NCI-H1694 treated with DMSO at 0.1 percent for 48 hours (cell line): ENCODE results near the gene IL22RA2.

Source experiments
- DNase-seq: peaks from one replicate; lab custom pipeline; 2025; lab: John Stamatoyannopoulos, UW

Gene IL22RA2

DNA sequence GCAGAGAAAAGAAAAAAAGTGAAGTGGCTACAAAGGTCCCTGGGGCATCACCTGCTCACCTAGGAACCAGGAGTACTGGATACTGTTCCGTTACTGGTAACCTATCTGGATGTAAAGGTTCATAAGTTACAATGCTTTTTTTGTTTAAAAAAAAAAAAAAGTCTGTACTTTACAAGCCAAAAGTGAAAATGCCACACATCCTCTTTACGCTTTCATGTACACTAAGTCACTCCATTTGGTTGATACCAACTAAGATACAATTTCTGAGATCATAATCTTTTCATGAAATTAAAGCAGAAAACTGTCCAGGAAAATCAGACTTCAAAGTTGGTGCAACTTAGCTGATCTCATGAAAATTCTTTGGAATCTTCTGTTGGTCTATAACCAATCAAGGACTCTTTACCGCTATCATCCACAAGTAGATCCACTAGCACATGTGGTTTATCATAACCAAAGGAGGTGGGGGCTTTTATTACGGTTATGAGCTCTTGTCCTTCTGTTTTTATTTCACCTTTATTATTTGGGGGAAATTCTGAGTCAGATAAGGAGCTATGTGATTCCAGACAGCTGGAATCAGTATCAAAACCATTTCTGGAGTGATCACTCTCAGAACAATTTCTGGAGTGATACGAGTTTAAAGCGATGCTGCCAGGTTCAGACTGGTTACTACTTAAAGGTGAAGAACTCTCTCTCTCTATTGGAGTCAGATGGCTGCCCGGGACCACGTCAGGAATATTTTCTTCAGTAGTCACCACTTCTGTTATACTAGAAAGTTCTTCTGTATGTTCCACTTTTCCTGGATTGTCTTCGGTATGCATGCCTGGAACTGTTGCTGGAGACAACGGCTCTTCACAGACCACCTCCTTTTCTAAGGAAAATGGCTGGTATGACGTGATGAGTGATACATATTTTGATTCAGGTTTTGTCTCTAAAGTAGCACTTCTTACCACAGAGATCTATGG, 24.5 kb upstream of the IL22RA2 start:
- no peak for DNase-seq

DNA sequence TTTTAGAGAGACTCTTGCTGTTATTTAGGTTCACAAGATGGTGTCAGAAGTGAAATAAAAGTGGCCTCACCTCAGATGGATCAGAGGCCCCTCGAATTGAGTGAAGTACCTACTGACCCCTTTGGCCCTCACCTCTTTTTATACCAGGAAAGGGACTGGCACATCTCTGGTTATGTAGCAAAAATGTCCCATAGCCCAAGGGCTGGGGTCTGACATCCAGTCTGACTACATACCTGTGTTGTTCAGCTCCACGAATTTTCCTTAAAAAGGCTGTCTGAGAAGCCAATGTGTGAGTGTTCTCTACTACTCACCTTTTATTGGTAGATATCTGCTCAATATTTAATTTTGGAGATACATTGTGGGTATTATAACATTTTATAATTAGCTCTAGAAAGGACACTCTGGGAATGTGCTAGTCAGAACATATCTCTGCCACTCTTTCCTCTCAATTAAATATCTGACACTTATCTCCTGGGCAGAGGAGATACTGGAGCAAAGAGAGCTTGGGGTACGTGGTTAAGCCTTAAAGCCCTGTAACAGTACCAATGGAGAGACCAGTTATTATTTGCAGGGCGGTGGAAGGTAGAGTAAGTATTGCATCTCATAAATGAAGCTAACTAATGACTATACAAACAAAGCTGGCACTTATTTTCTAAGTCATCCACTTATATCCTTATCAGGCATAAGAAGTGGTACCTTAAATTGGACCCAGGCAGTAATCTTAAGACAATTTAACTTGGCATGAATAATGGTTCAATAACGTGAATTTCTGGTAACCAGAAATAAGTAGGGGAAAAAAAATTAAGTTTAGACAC, 20.0 kb upstream of the IL22RA2 start:
- DNase-seq = no peak

DNA sequence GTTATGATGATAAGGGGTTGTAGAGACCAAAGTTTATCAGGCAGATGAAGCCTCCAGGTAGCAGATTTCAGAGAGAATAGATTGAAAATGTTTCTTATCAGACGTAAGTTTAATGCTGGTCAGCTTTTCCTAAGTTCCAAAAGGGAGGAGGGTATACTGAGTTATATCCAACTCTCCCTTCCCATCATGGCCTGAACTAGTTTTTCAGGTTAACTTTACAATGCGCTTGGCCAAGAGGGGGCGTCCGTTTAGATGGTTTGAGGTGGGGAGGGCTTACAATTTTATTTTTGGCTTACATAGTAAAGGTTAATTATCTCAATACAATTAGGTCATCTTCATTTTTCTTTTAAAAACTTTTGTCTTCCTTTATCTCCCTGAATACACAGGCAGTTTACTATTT, 19.4 kb upstream of the IL22RA2 start:
- DNase-seq = no peak

DNA sequence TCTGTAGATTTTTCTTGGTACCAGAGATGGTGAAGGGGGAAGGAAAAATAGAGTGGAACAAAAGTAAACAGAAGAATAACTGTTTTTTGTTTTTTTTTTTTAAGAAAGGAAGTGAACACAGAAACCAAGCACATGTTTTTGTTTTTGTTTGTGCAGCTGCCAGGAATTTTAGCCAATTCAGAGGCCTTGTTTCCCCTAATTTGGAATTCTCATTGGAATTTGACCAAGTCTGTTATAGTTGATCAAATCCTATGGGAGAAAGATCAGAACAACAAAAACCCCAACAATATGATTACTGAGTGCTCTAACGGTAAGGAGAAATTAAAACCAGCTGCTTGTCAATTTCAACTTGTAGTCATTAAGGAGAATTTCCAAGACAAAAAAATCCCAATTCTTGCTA, 18.2 kb upstream of the IL22RA2 start:
- DNase-seq = no peak

DNA sequence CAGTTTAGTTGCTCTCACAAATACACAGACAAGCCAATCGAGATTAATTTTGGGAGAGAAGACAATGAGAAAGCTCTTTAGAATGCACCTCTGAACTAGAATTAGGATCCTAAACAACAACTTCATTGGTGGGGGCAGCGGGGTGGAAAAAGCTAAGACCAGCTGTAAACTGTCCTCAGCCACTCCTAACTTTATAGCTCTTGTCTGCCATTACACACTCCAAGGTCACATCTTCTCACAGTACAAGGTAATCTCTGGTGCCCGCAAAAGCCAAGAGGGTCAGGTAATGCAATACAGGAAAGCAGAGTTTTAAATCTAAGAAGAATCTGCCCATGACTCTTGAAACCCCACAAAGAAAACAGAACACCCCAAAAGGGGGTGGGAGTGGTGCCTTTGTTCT, 17.8 kb upstream of the IL22RA2 start:
- DNase-seq = no peak

DNA sequence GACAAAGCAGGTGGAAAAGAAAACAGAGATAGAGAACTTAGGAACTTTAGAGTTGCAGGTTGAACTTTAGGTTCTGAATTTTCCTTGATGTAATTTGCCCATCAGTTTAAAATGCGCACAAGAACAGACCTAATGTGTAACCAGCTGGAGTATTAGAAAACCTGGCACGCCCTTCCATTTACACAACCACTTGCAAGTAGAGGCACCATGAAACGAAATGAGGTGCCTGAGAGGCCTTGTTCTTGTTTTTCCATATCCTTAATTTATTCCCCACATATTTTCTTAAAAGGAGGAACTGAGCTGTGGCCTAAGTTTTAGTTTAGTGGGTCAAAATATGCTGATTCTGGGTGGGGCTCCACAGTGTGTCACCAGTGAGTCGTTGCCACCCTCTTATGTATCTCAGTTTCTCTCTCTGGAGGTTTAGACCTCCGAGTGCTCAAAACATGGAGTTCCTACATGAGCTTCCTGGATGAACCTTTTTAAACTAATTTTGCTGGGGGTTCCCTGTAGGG, 17.2 kb upstream of the IL22RA2 start:
- DNase-seq = no peak

DNA sequence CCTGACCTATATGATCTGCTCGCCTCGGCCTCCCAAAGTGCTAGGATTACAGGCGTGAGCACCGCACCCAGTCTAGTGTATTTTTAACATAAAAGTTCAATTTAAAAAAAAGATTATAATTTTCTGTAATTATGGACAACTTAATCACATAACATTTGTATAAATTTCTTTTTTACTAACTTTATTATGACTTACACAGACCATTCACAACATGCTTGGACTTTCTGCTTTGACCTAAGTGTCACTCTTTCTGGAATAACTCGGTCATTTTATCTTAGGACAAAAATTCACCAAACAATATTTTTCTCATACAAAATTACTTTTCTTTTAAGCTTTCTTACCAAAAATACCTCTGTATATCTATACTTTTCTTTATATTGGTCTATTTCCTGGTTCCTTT, 15.4 kb upstream of the IL22RA2 start:
- no peak for DNase-seq

DNA sequence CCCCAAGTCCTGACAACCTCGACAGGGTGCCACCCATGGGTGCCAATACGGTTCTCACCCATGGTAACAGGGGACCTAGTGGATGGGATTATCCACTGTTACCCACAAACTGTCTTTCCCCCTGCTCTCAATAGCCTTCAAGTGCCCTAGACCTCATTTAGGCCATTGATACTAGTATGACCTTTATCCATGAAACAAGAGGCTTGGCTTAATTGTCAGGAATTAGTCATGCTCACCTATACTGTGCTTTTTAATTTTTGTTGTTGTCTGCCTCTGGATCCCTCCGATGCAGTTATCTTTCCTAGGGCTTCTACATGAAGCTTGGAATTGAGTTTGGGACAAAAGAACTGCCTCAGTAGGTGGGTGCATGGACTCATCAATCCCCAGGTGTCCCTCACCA, 11.8 kb upstream of the IL22RA2 start:
- no peak for DNase-seq

DNA sequence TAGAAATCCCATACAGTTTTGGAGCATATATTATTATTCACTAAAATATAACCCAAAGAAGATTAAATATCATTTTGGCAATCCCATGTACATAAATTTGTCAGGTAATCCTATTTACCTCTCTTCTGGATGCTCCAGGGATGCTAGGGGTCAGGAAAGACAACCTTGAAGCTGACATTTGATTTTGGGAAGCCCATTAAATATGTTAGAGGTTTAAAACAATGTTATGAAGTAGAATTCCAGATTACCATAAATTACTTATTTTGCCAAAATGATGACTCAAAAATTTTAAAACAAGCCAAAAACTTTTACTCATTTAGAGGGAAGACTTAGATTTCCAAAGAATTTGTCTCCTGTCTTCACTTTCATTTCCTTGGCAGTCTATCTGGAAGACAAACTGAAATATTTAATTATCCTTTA, 9.2 kb upstream of the IL22RA2 start:
- DNase-seq = no peak

DNA sequence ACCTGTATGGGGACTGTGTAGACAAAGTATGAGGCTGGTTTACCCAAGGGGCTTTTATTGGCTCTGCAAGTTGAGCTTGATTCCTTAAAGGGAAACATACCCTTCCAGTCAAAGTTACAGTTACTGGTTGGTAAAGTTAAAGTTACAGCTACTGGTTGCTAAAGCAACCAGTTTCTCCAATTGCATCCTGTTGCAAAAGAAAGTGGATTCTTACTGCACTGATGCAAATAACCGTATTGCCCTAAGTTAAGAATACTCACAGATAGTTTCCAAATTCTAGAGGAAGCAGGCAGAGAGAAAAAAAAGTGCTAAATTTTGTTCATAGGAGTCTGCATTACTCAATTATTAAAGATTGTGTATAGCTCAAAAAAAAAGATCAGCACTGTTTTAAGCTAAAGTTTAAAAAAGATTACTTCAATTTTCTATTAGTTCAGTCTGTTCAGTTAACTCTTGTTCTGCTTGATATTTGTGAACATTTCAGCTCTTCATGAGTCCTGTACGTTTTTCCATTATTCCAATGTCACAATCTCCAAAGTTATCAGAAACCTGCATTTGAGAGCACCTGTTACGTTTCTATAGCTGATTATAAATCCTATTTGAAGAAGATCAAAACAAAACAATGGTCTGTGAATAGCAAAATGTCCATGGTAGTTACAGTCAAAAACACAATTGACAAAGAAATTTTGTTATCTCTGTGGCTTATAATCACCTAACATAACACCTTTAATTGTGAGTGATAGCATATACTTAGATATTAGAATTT, 8.6 kb upstream of the IL22RA2 start:
- DNase-seq = no peak

DNA sequence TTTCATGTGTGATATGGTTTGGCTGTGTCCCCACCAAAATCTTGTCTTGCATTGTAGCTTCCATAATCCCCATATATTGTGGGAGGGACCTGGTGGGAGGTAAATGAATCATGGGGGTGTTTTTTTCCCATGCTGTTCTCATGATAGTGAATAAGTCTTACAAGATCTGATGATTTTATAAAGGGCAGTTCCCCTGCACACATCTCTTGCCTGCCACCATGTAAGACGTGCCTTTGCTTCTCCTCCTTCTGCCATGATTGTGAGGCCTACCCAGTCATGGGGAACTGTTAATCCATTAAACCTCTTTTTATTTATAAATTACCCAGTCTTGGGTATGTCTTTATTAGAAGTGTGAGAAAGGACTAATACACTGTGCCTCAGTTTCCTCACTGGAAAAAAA, 4.2 kb upstream of the IL22RA2 start:
- DNase-seq = no peak

DNA sequence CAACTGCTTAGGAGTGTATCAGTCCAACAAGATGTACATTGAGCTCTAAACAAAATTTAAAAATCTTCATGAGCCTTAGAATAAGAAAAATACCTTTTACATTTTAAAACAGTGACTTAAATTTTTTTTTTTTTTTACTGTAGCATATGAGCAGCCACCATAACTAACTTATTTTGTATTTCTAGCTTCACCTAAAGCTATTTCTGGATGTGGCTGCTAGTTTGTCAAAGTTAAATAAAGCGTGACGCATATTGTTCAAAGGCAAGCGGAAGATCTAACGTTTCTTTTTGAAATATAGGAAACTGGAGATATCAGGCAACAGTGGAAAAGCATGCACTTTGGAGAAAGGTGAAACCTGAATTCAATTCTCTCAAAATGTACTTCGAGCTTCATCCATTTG, 3.3 kb upstream of the IL22RA2 start:
- DNase-seq = no peak

DNA sequence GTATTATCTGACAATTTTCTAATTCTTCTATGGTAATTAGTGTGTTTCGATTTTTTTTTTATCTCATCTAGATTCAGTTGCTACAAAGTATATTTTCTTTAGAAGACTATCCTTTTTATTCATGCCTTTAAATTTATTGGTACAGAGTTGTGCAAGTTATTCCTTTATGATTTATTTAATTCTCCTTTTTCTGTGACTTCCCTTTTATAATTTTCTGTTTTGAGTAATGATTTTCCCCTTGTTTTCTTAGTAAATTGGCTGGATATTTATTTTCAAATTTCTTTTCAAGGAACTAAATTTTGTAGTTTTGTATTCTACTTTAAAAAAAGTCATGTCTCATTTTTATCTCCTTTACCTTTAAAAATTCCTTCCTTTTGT, 2.4 kb upstream of the IL22RA2 start:
- no peak for DNase-seq

DNA sequence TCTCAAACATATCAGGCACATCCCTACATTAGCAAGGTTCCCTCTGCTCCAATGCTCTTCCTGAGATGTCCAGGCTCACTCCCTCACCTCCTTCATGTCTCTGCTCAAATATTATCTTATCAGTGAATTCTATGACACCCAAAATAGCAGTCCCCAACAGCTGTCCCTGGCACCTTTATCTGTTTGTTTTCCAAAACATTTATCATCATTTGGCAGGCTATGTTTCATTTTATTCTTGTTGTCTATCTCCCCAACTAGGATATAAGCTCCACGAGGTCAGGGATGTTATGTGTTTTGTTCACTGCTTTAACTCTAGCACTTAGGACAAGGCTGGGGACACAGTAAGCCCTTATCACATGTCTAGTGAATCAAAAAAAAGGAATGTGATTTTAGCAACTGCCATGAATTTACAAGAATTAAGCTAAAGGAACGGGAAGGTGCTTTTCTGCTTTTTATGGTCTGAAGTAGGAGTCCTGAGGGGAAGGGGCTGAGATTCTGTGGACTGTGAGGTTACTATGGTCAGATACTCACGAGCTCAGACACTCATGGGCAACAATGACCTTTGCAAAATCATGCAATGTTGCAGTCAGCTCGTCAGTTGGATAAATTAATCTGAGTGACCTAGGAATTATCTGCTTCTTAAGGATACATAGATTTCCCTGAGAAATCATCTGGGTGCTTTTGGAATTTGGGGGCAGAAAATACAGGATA, 1.9 kb upstream of the IL22RA2 start:
- no peak for DNase-seq

DNA sequence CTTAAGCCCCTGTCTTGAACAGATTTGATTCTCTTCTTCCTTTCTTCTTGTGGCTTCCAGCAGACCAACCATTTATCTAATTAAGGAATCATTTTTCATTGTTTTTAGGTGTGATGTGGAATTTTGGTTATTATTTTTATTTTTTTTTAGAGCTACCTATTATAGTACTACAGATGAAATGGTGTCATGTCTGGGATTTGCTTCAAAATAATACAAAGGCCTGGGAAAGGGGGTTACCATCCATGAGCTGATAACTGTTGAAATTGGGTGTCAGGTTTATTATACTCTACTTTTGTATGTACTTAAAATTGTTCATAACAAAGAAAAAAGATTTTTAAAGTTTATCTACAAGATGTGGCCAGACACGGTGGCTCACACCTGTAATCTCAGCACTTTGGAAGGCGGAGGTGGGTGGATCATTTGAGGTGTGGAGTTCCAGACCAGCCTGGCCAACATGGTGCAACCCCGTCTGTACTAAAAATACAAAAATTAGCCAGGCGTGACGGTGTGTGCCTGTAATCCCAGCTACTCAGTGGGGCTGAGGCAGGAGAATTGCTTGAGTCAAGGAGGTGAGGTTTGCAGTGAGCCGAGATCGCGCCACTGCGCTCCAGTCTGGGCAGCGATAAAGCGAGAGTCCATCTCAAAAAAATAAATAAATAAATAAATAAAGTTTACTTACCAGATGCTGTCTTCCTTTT, 561 bp downstream of the IL22RA2 start:
- no peak for DNase-seq

DNA sequence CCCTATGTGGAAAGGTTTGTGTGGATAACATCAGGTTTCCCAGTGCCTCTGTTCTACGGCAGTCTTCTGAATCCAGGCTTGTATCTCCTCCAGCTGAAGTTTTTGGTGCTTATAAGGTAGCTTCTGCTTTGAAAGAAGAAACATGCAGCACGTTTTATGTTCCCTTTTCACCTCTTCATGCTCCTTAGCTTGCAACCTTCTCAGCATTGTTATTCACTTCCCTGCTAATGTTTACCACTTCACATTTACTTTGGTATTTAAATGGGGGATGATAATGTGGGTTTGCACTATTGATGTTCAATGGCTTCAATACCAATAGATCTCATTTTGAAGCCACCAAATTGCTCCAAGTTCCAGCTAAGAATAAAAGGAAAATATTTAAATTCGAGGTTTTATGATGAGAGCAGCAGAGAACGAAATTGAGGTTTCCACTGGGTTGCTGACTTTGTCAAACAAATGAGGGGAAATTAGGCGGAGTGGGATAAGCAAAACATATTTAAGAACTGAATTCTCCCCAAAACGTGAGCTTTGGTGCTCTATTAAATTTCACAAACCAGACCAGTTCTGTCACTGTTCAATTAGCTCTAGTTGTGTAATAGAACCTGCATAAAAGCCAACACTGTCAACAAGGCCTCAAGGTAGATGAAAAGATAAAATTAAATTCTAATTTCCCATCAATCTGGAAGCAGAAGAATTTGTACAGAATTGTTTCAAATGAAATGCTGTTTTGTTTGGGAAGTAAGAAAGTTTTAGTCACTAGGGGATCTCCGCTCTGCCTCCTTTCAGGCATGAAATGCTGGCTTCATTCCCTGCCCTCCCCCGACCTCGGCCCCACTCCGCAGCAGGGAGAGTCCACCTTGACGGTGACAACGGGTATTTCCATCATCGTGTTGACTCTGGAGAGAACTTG, 1.4 kb downstream of the IL22RA2 start:
- no peak for DNase-seq

DNA sequence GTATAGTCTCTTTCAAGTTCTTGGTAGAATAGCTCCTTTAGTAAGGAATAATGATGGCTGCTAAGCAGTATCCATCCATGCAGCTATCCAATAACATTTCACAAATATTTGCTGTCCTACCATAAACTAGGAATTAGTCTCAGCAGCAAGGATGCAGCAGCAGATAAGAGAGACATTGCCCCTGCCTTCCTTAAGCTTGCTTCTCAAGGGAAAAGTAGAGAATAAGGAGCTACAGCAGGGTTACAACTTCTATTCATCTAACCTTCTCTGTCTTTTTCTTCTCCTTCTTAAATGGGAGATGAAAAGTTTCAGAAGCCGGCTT, 2.4 kb downstream of the IL22RA2 start:
- DNase-seq = no peak

DNA sequence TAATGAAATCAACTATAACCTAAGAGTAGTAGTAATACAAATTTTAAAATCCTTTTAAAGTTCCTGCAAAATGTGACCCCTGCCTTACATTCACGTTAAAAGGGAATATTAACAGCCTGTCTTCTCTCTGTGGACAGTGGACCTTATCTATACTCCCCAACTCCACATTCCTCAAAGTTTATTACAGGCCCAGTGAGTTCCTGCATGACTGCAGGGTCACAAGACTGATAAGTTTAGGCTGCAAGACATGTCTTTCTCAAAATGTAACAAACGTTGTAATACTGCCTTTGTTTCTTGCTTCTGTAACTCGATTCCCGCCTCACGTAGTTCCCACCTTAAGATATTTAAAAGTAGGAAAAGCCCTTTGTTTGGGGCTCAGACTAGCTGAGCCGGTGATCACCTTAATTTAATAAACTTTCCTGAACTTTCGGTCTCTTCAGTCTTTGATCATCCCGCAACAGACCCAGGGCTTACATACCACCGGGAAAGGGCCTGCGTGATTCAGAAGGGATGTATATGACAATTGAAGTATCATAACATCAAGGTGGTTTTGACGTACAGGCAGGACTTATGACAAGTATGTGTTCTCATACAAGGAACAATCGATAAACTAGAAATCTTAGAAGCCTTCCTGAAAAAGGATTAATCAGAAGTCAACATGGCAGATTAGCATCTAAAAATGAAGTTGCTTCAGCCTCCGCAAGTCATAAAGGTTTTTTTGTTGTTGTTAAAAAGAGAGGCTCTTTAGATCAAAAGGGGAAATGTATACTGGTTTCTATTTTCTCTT, 3.0 kb downstream of the IL22RA2 start:
- no peak for DNase-seq

DNA sequence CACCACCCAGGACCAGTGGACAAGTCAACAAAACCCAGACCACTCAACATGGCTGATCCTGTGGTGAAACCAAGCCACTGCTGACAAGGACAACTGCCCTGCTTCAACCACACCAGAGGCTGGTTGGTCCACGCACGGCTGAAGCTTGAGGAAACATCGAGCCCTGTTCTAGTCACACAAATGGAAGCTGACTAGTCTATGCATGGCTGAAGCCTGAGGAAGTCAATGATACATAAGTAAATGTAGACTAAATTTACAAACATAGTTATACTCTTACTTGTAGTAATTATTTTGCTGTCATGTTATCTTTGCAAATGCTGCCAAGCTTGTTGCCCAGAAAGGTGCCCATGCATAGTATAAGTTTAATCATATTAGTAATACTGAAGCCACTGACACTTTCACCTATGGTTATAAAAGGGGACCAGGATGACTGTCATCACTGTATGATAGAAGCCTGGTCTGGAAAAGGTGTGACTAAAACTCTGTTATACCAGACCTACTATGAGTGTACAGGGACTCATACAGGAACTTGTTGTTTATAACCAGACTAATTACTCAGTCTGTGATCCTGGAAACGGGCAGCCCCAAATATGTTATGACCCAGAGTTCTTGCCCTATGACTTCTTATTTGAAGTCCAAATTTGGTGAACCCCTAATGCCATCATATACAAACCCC, 5.6 kb downstream of the IL22RA2 start:
- no peak for DNase-seq
